Measurements from ENCODE around the gene TP53TG5.

Gene TP53TG5

GRCh38 chr20:45345104-45345936, 32.8 kb downstream of the TP53TG5 start:
- DNase-seq (ENCODE audit: low read depth in 2 of 2) = no peak

DNA sequence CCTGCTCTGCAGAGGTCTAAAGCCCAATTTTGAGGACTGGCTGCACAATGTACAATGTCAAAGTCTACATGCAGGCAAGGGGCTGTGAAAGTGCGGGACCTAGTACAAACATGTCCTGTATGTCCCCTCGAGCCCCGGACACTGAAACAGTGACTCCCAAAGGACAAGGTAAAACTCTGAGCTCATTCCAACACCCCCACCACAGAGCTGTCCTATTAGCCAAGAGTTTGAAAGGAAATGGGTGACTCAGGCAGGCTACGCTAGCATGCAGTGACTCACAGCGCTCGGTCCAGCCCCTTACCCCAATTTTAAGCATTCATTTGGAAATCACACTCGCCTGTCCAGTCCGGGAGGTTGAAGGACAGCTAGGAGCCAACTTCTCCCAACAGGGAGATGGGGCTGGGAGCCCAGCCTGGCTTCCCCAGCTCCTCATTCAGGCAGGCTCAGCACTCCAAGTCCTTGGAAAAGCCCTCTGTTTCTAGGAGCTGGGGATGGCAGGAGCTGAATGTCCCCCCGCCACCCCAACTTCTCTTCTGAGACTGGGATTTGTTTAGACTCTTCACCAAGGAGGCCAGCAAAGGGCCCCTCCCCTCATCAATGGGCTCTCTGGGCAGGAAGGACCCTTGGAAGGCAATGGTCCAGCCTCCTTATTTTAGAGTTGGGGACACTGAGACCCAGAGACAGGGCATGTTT, 33.8 kb downstream of the TP53TG5 start:
- DNase-seq (ENCODE audit: low read depth in 2 of 2) = peak in 1 of 2 experiments; percentile 63

- DNase-seq (ENCODE audit: low read depth in 2 of 2) = no peak
These were observed 34.5 kb downstream of the TP53TG5 start for GRCh38 chr20:45343532-45344167.

DNA sequence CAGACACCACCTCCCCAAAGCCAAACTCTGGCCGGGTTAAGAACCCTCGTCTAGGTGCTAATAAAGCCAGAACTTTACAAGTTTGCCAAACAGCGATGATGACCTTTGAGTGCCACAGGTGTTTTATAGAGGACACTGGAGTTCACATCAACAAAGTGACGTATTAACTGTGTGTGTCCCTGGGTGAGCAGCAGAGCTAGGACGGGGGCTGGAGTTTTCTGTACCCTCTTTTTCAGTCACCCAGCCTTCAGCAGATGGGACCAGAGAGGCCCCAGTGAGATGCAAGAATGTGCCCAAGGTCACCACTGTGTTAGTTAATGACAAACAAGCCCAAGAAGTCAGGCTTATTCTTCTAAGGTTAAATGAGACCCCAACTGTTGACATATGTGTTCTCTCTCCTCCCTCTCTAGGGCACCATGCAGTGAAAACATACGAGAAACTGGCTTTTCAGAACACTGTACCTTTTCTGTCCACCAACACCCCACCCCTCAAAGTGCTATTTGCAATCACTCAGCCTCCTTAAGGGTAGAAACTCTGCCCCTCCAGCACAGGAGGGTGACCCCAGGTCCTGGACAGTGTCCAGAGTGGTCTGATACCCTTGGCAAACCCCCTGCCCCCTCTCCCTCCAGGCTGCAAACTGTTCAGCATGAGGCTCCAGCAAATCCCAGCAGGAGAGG, 35.1 kb downstream of the TP53TG5 start:
- no peak for DNase-seq (ENCODE audit: low read depth in 2 of 2)

DNA sequence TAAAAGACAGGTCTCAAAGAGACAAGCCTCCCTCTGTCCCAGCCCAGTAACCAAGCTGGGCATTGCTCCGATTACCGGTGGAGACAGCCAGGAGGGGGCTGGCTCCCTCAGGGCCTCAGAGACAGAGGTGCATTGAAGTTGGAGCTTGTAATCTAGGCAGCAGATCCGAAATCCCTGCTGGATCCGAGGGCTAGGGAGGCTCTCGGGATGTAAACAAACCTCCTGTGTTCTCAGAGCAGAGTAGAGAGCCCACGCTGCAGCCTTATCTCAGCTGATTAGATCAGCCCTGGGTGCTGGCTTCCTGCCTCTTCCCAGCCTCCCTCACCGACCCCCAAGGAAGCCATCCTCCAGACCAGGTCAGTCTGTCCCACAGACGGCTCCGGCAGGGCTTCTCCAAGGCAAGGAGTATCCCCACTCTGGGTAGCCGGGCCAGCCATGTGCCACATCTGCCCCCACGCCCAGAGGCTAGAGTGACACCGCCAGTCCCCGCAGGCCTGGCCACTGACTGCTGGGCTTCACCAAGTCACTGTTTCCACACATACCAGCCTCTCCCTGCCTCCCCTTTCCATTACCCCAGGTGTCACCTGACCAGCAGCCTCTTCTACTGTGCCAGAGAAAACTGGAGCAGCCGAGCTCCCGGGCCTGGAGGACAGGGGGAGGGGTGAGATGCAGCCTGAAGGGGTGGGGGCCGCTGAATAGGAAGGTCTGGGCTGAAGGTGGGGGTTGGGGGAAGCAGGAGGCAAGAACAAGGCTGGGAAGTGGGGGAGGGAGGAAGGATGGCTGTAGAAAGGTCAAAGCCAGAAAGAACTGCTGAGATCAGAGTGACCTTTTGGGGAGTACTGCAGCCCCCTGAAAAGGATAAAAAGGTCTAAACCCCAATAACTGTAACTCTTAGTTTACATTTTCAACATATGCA, 35.9 kb downstream of the TP53TG5 start:
- DNase-seq (ENCODE audit: low read depth in 2 of 2) = no peak

GRCh38 chr20:45341579-45341938, 36.6 kb downstream of the TP53TG5 start:
- DNase-seq (ENCODE audit: low read depth in 2 of 2) = no peak

- DNase-seq (ENCODE audit: low read depth in 2 of 2) = no peak
These were observed 37.2 kb downstream of the TP53TG5 start for GRCh38 chr20:45340951-45341350.

DNA sequence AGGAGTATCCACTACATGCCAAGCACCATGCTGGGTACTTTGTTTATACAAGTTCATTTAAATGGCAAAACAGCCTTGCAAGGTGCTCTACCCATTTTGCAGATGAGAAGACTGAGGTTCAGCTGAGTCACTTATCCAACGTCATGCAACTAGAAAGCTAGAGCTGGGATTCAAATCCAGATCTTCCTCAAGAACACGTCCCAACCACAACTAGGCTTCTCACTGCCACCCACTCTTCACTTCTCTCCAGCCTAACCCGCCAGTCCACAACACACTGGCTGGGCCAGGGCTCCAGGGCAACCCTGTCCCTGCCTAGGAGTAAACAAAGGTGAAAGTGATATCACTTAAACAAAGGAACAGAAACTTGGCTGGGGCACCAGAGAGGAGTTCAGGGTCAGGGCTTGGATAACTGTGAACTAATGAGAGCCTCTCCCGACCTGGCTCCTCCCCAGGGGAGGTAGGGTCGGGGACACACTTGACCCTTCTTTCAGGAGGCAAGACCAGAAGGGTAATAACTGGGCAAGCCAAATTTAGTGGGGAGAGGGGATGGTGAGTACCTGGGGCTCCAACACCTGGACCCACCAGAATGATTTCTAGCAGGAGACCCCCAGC, 37.8 kb downstream of the TP53TG5 start:
- DNase-seq (ENCODE audit: low read depth in 2 of 2) = no peak

- no peak for DNase-seq (ENCODE audit: low read depth in 2 of 2)
These were observed 38.3 kb downstream of the TP53TG5 start for GRCh38 chr20:45339799-45340198.

DNA sequence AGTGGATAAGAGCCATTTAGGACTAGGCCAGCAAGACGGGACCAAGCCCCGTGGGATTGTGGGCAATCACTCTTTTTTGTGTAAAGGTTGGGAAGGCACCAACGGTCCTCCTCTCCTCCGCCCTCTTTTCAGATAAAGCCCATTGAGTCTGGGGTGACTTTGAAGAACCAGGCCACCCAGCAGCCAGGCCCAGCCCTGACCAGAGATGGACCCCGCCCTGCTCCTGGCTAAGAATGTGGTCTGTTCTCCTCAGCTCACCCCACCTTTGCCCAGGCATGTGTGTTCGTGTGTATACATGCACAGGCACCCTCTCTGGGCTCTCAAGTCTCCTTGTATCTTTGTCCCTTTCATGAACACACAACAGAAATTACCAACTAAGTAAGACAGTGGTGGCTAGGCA, 39.0 kb downstream of the TP53TG5 start:
- DNase-seq (ENCODE audit: low read depth in 2 of 2) = no peak

GRCh38 chr20:45338121-45339030, 39.7 kb downstream of the TP53TG5 start:
- DNase-seq (ENCODE audit: low read depth in 2 of 2) = no peak

- peak; percentile 73 to 78 for DNase-seq (ENCODE audit: low read depth in 2 of 2)
These were observed 40.6 kb downstream of the TP53TG5 start for GRCh38 chr20:45337367-45338120.

DNA sequence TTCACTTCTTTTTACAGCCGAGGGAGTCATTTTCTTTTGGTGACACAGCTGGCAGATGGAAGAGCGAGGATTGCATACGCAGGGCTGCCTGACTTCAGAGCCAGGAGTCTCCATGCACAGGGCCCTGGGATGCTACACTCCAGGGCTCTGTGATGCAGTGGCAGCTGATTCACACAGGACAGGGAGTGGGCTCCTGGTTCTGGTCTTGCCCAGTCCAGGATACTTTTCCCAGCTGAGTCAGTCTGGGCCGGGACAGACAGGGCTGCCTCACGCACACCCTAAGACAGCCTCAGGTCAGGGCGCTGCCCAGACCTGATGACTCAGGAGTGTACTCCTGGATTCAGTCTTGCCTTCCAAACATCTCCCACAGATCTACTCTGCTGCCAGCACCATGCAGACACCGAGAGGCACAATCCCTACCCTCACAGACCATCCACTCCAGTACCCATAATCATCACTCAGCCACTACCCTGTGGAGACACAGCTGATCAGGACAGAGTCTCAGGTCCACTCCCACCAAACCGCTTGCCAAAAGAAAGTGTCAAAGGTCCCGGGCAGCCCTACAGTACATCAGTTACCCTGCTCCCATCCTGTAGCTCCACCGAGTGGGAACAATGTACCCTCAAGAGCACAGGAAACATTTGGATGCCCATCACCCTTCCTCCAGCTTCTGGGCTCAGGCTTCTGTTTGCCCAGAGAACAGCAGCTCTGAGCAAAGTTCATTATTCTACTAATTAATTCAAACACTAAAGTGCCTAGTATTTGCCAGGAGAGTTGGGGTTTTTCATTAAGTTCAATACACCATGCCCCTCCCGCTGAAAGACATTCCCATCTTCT, 41.4 kb downstream of the TP53TG5 start:
- DNase-seq (ENCODE audit: low read depth in 2 of 2) = no peak

GRCh38 chr20:45330476-45330875, 47.6 kb downstream of the TP53TG5 start:
- no peak for DNase-seq (ENCODE audit: low read depth in 2 of 2)

DNA sequence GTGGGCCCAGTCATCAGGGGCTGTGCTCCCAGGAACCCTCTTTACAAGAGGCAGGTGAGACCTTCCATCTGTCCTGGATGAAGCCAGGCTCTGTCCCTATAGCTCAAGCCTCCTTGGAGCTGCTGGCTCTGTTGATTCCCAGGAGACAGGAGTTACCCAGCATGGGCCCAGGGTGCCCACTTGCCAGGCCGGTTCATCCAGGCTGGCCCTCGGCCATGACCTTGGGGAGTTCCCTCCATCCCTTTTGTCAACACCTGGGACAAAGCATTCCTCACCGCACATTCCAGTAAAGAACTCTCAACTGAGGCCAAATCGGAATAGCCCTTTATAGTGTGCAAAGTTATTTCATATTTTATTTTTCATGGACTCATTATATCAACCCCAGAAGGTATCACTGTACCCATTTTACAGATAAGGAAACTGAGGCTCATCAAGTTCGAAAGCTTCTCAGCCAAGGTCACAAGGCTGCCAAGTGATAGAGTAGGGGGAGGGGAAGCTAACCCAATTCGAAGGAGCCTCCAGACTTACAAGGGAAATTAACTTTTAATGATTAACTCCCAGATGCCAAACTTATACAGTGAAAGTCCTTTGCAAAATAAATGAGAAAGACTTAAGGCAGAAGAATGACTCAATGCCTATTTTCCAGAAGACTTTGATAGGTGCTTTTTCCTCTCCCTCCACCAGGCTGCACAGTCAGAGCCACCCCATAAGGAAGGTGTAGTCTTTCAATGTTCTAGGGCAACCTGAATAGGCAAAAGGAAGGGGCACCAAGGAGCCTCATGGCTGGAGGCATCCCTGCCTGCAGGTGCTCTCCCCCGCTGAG, 48.4 kb downstream of the TP53TG5 start:
- no peak for DNase-seq (ENCODE audit: low read depth in 2 of 2)

DNA sequence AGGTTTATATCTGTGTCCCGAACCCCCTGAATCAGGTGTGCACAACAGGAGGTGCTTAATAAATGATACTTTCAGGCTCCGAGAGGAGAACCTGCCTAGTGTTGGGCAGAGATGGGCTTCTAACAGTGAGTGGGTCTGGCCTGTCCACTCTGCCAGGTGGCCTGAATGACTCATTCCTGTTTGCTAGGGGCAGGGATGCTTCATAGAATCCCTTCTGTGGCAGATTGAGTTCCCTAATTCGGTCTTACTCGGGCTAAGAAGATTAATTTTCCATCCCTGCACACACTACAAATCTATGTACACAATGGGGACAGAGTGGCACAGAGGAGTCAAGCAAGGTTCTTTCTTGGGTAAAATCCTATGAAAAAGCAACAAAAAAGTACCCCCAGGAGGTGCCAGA, 49.7 kb downstream of the TP53TG5 start:
- DNase-seq (ENCODE audit: low read depth in 2 of 2) = no peak

DNA sequence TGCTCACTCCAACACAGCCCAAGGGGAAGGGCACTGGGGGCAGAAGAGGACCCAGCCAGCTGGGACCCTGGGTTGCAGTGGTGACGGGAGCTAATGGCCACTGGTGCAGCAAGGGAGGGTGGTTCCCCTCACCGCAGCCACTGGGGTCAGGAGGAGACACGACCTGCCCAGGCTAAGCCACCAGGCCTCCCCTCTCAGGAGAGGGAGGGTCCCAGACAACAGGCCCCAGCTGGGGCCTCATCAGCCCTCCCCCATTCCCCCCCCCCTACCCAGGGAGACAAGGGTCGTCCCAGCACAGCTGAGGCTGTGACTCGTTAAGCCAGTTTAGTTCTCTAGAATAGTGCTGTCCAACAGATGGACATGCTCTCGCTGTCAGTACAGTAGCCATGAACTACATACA, 52.8 kb downstream of the TP53TG5 start:
- DNase-seq (ENCODE audit: low read depth in 2 of 2) = no peak

All from fibroblast of skin of left quadriceps (primary cell).